Left renal pelvis (tissue), 4 donors: ENCODE data around the gene SEC24B. TPM values are rescaled to one million over a fixed set of nuclear protein-coding genes. Genes with fewer than 3 reads are reported as not detected.
"Not testable (repeated sequence)": the region's sequence is repeated elsewhere in the genome, so short reads cannot be mapped to it uniquely, and the experiment has no call there.

Experiments
- DNase-seq, 4 donors: peaks; one replicate each; pipeline ENCODE4 v3.0.0-alpha.2; 2013; ENCODE audit warnings: low read depth in 4 of 4, low spot score in 3 of 4
- polyA plus RNA-seq, 4 donors: library from polyadenylated mRNA; unstranded; fragments of 120-200 nt; gene quantifications; one replicate each; pipeline ENCODE4 v1.2.1, GENCODE V29; 2013; ENCODE audit not compliant: insufficient read length in 4 of 4

SEC24B gene
- polyA plus RNA-seq, 4 donors = 35.8 to 48.8 (median 42.2) TPM

GRCh38 chr4:109497511-109497910 is 63.9 kb downstream of the SEC24B start:
- DNase-seq = no peak

- DNase-seq = no peak
These were observed 65.9 kb downstream of the SEC24B start for GRCh38 chr4:109499513-109499912.

- no peak for DNase-seq
These were observed 73.3 kb downstream of the SEC24B start for GRCh38 chr4:109506890-109507289.

GRCh38 chr4:109510687-109511086 is 77.1 kb downstream of the SEC24B start:
- no peak for DNase-seq

DNA sequence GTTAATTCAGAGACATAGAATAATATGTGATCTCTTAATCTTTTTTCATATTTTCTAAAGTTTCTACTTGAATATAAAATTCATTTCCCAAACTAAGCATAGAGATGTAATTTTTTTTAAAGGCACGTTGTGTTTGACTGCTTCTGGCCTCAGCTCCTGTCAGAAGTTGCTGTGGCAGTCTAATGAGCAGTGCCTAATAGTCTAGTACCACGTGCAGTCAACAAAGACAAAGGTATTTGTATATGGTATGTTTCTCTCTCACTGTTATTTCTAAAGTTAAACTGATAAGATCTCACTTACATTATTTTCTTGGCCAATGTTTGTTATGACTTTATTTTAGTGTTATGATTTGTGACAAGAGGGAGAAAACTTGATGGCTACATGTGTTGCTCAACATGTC is 77.8 kb downstream of the SEC24B start:
- no peak for DNase-seq

GRCh38 chr4:109513368-109513767 is 79.8 kb downstream of the SEC24B start:
- DNase-seq = not testable (repeated sequence)

DNA sequence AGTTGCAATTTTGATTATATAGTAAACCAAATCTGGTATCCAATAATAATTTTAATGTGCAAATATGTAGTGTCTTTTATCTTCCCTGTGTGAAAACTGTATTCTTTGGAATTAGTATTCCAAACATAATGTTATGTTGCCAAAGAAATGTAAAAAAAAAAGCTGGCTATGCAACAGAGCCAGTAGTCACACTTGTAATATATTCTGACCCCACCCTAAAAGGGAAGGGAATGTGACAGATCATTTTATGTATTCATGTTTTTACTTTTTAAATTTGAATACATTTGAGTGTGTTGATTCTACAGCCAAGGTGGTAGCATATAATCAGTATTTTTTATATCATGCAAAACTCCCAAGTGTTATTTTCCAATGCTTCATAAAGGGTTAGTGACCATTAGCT is 98.6 kb downstream of the SEC24B start:
- DNase-seq = no peak

DNA sequence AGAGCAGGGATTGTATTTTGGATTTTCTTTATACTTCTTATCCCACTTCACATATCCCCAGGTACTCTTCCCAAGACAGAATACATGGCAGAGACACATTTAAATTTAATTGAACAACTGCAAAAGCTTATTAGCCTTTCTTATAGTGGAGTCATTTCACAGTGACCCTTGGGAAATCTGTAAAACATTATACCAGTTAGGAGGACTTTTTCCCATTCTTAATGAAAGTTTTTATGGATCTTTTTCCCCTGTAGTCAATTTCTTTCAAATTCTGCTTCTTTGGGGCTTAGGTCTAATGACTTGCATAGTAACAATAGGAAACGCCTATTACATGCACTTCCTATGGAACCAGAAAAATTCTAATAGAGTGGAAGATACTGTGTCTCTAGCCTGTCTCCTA is 111.8 kb downstream of the SEC24B start:
- no peak for DNase-seq

GRCh38 chr4:109547394-109547793 is 113.8 kb downstream of the SEC24B start:
- DNase-seq = no peak

- no peak for DNase-seq
These were observed 115.0 kb downstream of the SEC24B start for GRCh38 chr4:109548655-109549054.

DNA sequence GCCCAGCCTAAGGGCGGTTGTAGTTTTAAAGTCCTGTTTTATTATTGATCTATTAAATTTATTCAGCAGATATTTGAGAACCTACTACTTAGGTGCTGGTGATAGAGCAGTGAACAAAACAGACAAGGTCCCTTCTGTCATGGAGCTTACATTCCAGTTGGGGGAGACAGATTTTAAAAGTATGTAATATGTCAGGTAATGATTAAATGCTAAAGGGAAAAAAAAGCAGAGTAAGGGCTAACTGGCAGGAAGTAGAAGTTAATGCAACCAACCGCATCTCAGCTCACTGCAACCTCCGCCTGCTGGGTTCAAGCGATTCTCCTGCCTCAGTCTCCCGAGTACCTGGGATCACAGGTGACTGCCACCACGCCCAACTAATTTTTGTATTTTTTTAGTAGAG is 118.6 kb downstream of the SEC24B start:
- DNase-seq = no peak

DNA sequence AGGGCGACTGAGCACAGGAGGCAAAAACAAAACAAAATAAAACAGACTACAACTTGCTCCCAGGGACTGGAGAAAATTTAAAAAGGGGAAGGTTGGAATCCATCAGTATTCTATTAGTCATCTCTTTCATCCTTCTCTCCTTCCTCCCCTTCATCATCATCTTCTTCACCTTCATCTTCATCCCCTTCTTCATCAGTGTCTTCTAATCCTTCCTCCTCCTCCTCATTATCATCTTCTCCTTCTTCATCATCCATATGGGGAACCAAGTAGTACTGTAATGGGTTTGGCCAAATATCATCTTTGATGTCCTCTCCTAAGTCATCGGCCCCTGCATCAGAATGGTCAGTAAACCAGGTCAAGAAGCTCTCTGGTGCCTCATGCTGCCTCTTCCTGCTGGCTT is 119.5 kb downstream of the SEC24B start:
- DNase-seq = no peak

GRCh38 chr4:109554971-109555370 is 121.4 kb downstream of the SEC24B start:
- DNase-seq = no peak

GRCh38 chr4:109557433-109557832 is 123.8 kb downstream of the SEC24B start:
- DNase-seq = no peak

GRCh38 chr4:109558095-109558494 is 124.5 kb downstream of the SEC24B start:
- not testable (repeated sequence) for DNase-seq

DNA sequence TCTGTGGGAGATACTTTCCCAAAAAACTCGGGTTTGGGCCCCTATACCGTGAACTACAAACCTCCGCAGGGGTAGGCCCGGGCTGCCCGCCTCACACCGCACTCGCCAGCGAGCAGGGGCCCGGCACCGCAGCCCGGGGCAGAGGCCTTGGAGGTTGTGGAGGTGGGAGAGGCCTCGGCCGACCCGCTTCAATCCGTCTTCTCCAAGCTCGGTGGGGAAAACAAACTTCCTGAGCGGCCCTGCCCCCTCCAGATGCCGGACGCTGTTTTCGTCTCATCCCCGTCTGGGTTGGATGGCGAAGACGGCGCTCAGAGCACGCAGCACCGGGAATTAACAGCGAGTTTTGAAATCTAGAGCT is 126.0 kb downstream of the SEC24B start:
- peak in 2 of 4 donors; percentile 29 to 32 for DNase-seq

DNA sequence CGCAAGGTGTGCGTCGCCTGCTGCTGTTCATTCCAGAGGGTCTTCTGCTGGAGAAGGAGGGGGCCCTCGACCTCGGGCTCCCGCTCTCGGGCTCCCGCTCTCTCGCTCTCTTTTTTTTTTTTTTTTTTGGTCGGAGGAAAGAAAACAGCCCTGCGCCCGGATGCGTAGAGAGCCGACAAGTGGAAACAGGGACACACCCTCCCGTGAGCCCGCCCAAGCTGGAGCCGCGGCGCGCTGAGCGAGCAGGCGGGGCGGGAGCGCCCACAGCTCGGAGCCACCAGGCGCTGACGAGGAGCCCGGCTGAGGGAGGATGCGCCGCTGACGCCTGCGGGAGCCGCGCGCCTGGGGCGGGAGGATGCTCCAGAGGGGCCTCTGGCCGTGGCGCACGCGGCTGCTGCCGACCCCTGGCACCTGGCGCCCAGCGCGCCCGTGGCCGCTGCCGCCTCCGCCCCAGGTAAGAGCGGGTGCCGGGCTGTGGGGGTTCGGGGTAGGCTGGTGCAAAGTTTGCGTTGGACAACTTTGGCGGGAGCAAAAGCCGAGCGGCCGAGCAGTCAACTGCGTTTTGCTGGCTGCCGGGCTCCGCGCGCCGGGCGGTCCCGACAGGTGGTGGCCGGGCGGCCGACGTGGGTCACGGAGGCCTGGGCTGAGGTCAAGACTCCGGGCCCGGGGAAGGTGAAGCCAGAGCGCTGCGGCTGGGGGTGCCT is 126.5 kb downstream of the SEC24B start, which contains the start of gene MCUB:
MCUB (plus strand) TSS at position 264 of the 704 bp plus-strand sequence; CDS start at position 356, 92 bp downstream.
- DNase-seq = peak in 3 of 4 donors; percentile 36 to 54 (median 44)

DNA sequence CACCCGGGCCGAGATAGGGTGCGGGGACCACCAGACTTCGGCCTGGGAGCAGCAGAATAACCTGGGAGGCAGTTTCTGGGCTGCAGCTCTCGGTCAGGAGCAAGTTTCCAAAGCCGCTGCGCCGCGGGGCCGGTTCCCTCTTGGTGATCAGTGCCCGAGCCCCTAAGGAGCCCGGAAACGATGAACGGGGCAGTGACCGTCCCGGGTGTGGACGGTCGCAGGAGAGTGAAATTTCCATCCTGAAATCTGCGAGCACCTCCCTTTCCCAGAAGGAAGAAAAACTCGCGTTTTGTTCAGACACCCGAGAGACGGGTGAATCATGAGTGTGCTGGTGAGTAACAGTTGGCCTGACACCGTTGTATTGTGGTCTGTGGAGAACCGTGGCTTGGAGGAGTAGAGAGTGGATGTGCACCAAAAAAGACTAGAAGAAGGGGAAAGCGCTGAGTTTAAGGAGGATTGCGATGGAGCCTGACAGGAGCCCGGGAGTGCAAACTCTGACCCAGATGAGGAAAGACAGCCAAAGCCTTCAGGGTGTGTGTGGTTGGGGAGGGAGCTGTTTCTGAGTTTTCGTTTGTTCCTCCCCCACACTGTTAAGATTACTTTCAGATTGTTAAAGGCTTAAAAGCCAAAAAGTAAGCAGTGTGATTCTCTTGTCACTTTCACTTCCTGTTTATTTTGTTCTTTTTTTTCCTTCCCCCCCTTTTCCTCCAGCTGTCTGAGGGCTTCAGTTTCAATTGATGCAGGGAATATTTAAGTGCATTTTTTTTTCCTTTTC is 127.3 kb downstream of the SEC24B start:
- peak in 1 of 4 donors; percentile 33 for DNase-seq

- no peak for DNase-seq
These were observed 129.0 kb downstream of the SEC24B start for GRCh38 chr4:109562457-109563239.

DNA sequence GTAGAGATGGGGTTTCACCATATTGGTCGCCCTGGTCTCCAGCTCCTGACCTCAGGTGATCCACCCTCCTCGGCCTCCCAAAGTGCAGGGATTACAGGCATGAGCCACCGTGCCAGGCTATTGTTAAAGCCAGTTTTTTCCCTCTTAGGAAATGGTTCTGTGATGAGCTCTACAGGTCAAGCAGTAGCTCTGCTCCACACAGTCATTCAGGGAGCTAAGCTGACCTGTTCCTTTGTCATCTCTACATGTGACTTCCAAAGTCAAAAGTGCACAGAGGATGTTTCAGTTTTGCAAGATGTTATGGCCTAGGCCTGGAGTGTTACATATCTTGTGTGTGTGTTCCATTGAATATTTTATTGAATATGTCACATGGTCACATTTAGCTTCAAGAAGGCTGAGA is 137.9 kb downstream of the SEC24B start:
- DNase-seq = no peak

DNA sequence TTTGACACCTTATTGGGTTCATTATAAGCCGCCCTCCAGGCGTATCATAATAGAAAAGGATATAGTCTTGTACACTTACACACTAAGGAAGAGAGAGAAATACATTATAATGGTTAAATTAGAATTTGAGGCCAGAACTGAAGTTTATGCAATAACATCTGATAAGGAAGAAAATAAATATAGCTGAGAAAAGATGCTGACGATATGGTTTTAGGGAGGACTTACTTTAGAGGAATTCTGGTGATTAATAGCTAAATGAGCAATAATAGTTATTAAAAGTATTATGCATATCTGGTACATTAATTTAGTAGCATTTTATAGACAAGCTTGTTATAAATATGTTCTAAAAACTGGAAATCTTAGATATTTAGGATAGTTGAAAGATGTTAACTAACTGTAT is 138.5 kb downstream of the SEC24B start:
- no peak for DNase-seq
